ENCODE results near the gene CLCN3. TPM values are rescaled to one million over a fixed set of nuclear protein-coding genes. Genes with fewer than 3 reads are reported as not detected.

The CLCN3 gene
- total RNA-seq, 1 experiment from 2014 or later, result 29.1 TPM

DNA sequence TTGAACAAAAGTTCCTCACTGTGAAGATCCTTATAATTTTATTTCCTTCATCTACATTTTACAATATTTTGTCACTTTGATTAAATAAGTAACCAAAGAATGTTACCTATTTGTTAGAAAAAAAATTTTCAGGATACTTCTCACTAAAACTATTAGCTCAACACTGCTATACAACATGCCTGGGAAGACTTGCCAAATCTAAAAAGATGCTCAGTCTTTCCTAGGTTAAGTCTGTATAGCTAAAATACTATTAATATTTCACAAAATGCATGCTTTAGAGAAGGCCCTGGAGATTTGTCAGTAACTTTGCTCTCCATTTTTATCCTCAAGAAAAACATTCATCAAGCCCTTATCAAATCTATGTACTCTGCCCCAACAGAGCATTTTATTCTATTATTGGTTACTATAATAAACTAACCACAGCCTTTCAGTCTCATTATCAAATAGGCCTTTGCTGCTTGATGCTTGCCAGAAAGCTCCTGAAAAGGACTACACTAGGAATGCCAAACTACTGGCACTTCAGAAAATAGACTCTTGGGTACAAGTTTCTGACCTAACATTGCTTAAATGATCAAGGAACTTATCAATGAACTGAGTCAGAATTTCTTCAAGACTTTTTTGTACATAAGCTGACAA lies 25.7 kb upstream of the CLCN3 start:
- H3K27ac Mint-ChIP-seq, result no peak overlapping the region
- DNase-seq (ENCODE audit: low spot score) (no peak), ATAC-seq (no peak)
- no peaks in the 10 kb centered on the region for H3K36me3 Mint-ChIP-seq
- CTCF ChIA-PET, result interaction anchor here (1.2 kb wide), 1 partner anchor 10 kb away, joined by 3 read pairs; no protein-coding TSS in a partner anchor
- H3K27me3 Mint-ChIP-seq (ENCODE audit: low read depth), result no peaks in the 10 kb centered on the region
- TF ChIP-seq, protein P1, sequence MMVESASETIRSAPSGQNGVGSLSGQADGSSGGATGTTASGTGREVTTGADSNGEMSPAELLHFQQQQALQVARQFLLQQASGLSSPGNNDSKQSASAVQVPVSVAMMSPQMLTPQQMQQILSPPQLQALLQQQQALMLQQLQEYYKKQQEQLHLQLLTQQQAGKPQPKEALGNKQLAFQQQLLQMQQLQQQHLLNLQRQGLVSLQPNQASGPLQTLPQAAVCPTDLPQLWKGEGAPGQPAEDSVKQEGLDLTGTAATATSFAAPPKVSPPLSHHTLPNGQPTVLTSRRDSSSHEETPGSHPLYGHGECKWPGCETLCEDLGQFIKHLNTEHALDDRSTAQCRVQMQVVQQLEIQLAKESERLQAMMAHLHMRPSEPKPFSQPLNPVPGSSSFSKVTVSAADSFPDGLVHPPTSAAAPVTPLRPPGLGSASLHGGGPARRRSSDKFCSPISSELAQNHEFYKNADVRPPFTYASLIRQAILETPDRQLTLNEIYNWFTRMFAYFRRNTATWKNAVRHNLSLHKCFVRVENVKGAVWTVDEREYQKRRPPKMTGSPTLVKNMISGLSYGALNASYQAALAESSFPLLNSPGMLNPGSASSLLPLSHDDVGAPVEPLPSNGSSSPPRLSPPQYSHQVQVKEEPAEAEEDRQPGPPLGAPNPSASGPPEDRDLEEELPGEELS (CRISPR knock-in tag; IDR thresholded peaks at IDR 0.05), result no peak
- TF ChIP-seq, protein P2, sequence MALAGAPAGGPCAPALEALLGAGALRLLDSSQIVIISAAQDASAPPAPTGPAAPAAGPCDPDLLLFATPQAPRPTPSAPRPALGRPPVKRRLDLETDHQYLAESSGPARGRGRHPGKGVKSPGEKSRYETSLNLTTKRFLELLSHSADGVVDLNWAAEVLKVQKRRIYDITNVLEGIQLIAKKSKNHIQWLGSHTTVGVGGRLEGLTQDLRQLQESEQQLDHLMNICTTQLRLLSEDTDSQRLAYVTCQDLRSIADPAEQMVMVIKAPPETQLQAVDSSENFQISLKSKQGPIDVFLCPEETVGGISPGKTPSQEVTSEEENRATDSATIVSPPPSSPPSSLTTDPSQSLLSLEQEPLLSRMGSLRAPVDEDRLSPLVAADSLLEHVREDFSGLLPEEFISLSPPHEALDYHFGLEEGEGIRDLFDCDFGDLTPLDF (CRISPR knock-in tag; IDR thresholded peaks at IDR 0.05), result no peak
- TF ChIP-seq, protein P3, sequence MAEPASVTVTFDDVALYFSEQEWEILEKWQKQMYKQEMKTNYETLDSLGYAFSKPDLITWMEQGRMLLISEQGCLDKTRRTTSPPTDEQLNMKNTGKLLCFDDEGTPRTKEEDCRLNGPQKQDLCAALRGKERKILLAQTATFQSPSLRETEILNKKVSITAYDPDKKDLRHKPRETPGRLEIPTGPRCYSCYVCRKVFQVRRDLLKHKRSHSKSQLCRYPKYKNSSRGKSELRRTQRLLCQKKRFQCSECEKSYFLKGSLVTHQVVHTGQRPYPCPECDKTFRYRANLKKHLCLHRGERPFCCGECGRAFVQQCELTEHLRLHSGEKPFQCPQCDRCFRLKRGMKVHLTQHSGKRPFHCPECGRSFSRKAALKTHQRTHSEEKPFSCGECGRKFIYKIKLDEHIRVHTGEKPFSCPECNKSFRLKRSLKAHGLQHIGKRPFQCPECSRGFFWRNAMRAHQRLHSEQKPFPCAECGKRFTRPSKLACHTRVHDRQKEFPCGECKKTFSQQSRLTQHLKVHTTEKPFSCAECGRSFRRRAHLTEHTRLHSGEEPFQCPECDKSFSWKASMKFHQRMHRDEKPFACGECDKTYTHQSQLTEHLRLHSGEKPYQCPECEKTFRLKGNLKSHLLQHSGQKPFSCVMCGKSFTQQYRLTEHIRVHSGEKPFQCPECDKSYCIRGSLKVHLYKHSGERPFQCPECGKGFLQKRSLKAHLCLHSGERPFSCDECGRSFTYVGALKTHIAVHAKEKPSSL (CRISPR knock-in tag; conservative IDR thresholded peaks at IDR 0.05), result no peak
- TF ChIP-seq, protein P4, sequence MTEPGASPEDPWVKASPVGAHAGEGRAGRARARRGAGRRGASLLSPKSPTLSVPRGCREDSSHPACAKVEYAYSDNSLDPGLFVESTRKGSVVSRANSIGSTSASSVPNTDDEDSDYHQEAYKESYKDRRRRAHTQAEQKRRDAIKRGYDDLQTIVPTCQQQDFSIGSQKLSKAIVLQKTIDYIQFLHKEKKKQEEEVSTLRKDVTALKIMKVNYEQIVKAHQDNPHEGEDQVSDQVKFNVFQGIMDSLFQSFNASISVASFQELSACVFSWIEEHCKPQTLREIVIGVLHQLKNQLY (CRISPR knock-in tag; IDR thresholded peaks at IDR 0.05), result no peak
- no peak for TF ChIP-seq ZBTB21 (CRISPR knock-in tag; IDR thresholded peaks at IDR 0.05; ENCODE audit: borderline replicate concordance)
- no peak for TF ChIP-seq TP53 (CRISPR knock-in tag; IDR thresholded peaks at IDR 0.05)
- TF ChIP-seq NFYB (CRISPR knock-in tag; conservative IDR thresholded peaks at IDR 0.05; ENCODE audit: low read depth), result no peak
- no peak for TF ChIP-seq FOXP1 (CRISPR knock-in tag; IDR thresholded peaks at IDR 0.05; ENCODE audit: borderline replicate concordance)
- TF ChIP-seq GTF2I (CRISPR knock-in tag; conservative IDR thresholded peaks at IDR 0.05), result no peak
- no peak for TF ChIP-seq JUN (CRISPR knock-in tag; IDR thresholded peaks at IDR 0.05)
- TF ChIP-seq OVOL2 (CRISPR knock-in tag; IDR thresholded peaks at IDR 0.05; ENCODE audit: borderline replicate concordance), result no peak
- TF ChIP-seq CREB1 (CRISPR knock-in tag; IDR thresholded peaks at IDR 0.05), result no peak
- no peak for TF ChIP-seq CBFB (CRISPR knock-in tag; IDR thresholded peaks at IDR 0.05; ENCODE audit: low read depth)
- TF ChIP-seq, protein P5, sequence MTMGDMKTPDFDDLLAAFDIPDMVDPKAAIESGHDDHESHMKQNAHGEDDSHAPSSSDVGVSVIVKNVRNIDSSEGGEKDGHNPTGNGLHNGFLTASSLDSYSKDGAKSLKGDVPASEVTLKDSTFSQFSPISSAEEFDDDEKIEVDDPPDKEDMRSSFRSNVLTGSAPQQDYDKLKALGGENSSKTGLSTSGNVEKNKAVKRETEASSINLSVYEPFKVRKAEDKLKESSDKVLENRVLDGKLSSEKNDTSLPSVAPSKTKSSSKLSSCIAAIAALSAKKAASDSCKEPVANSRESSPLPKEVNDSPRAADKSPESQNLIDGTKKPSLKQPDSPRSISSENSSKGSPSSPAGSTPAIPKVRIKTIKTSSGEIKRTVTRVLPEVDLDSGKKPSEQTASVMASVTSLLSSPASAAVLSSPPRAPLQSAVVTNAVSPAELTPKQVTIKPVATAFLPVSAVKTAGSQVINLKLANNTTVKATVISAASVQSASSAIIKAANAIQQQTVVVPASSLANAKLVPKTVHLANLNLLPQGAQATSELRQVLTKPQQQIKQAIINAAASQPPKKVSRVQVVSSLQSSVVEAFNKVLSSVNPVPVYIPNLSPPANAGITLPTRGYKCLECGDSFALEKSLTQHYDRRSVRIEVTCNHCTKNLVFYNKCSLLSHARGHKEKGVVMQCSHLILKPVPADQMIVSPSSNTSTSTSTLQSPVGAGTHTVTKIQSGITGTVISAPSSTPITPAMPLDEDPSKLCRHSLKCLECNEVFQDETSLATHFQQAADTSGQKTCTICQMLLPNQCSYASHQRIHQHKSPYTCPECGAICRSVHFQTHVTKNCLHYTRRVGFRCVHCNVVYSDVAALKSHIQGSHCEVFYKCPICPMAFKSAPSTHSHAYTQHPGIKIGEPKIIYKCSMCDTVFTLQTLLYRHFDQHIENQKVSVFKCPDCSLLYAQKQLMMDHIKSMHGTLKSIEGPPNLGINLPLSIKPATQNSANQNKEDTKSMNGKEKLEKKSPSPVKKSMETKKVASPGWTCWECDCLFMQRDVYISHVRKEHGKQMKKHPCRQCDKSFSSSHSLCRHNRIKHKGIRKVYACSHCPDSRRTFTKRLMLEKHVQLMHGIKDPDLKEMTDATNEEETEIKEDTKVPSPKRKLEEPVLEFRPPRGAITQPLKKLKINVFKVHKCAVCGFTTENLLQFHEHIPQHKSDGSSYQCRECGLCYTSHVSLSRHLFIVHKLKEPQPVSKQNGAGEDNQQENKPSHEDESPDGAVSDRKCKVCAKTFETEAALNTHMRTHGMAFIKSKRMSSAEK (CRISPR knock-in tag; IDR thresholded peaks at IDR 0.05; ENCODE audit: borderline replicate concordance), result no peak
- no peak for TF ChIP-seq NFATC4 (CRISPR knock-in tag; IDR thresholded peaks at IDR 0.05)
- no peak for TF ChIP-seq ZNF219 (CRISPR knock-in tag; IDR thresholded peaks at IDR 0.05; ENCODE audit: borderline replicate concordance)
- no peak for TF ChIP-seq ATF1 (CRISPR knock-in tag; IDR thresholded peaks at IDR 0.05)
- no peak for TF ChIP-seq ZNF263 (CRISPR knock-in tag; IDR thresholded peaks at IDR 0.05; ENCODE audit: low read depth)
- TF ChIP-seq ZNF396 (CRISPR knock-in tag; IDR thresholded peaks at IDR 0.05; ENCODE audit: borderline replicate concordance), result no peak
- H3K4me3 Mint-ChIP-seq, result no peak overlapping the region
- POLR2A ChIA-PET, result no interaction called here
- no peaks in the 10 kb centered on the region for H3K9me3 Mint-ChIP-seq
- H3K4me1 Mint-ChIP-seq, result no peaks in the 10 kb centered on the region
